Measurements from ENCODE around the gene SLC13A1.
A peak's percentile ranks its signal among the peaks of the same experiment; 100 is the strongest.

SLC13A1 gene

GRCh38 chr7:123190109-123190831, 9.5 kb downstream of the SLC13A1 start:
- DNase-seq = no peak

- DNase-seq = no peak
These were observed 14.0 kb downstream of the SLC13A1 start for GRCh38 chr7:123185756-123186155.

- no peak for DNase-seq
These were observed 15.5 kb downstream of the SLC13A1 start for GRCh38 chr7:123184271-123184670.

- DNase-seq = no peak
These were observed 16.3 kb downstream of the SLC13A1 start for GRCh38 chr7:123183431-123183830.

- DNase-seq = no peak
These were observed 22.3 kb downstream of the SLC13A1 start for GRCh38 chr7:123177442-123177841.

- DNase-seq = no peak
These were observed 29.2 kb downstream of the SLC13A1 start for GRCh38 chr7:123170333-123171246.

- no peak for DNase-seq
These were observed 30.7 kb downstream of the SLC13A1 start for GRCh38 chr7:123169065-123169464.

GRCh38 chr7:123157606-123158005, 42.2 kb downstream of the SLC13A1 start:
- DNase-seq = no peak

- no peak for DNase-seq
These were observed 44.2 kb downstream of the SLC13A1 start for GRCh38 chr7:123155571-123155970.

- DNase-seq = peak; percentile 21
These were observed 45.4 kb downstream of the SLC13A1 start for GRCh38 chr7:123154231-123154860.

GRCh38 chr7:123151443-123151842, 48.3 kb downstream of the SLC13A1 start:
- DNase-seq = no peak

GRCh38 chr7:123148813-123149212, 51.0 kb downstream of the SLC13A1 start:
- no peak for DNase-seq

GRCh38 chr7:123143252-123144006, 56.3 kb downstream of the SLC13A1 start:
- no peak for DNase-seq

GRCh38 chr7:123140561-123140960, 59.2 kb downstream of the SLC13A1 start:
- no peak for DNase-seq

- DNase-seq = no peak
These were observed 63.8 kb downstream of the SLC13A1 start for GRCh38 chr7:123135960-123136359.

- DNase-seq = no peak
These were observed 65.8 kb downstream of the SLC13A1 start for GRCh38 chr7:123133924-123134323.

GRCh38 chr7:123131961-123132360, 67.8 kb downstream of the SLC13A1 start:
- no peak for DNase-seq

- DNase-seq = no peak
These were observed 68.2 kb downstream of the SLC13A1 start for GRCh38 chr7:123131556-123131955.

- DNase-seq = no peak
These were observed 68.6 kb downstream of the SLC13A1 start for GRCh38 chr7:123131140-123131539.

- DNase-seq = no peak
These were observed 73.1 kb downstream of the SLC13A1 start for GRCh38 chr7:123126691-123127090.

- no peak for DNase-seq
These were observed 73.6 kb downstream of the SLC13A1 start for GRCh38 chr7:123126171-123126570.

- DNase-seq = no peak
These were observed 74.5 kb downstream of the SLC13A1 start for GRCh38 chr7:123125231-123125630.

GRCh38 chr7:123122916-123123315, 76.9 kb downstream of the SLC13A1 start:
- no peak for DNase-seq

All from NCI-H1048 (cell line).